H1 (cell line): ENCODE results near the gene ZNF532. TPM values are rescaled to one million over a fixed set of nuclear protein-coding genes. Genes with fewer than 3 reads are reported as not detected.

Experiments used
- CBX5 ChIP-seq: fragments of 300-800, 300-1000 bp; sonication (generic); IDR thresholded peaks from 2 replicates; pipeline ENCODE4 v1.7.1; 2016; ENCODE audit warnings: antibody characterized with exemption, low read length, low read depth
- CHD7 ChIP-seq: fragments of 300-600 bp; sonication (generic); IDR thresholded peaks from 2 replicates; pipeline ENCODE4 v1.7.1; 2012; ENCODE audit warnings: low read length, moderate library complexity, mild to moderate bottlenecking, inconsistent platforms; ENCODE audit not compliant: insufficient replicate concordance
- POLR2A ChIP-seq, 2 experiments: IDR thresholded peaks; 1 replicate in 1 of 2; 2 replicates in 1 of 2; pipeline ENCODE4 v1.6.1; 2011; ENCODE audit warnings: low read depth in 2 of 2, low read length in 2 of 2, mild to moderate bottlenecking in 2 of 2; ENCODE audit errors: control extremely low read depth in 1 of 2
- polyA plus RNA-seq, 7 experiments: library from polyadenylated mRNA; depleted of rRNA in 3 of 7; stranded (reverse) in 5 of 7; unstranded in 2 of 7; fragments of >200 nt in 5 of 7; fragments of 200-250 nt in 2 of 7; gene quantifications; 1 replicate in 5 of 7; 2 replicates in 1 of 7; 4 replicates in 1 of 7; pipeline versions ENCODE4 v1.2.1 to v1.2.3, GENCODE V29; 2011 to 2013; ENCODE audit warnings: missing spikeins in 2 of 7, mixed read lengths in 2 of 7
- total RNA-seq: library from RNA; stranded (reverse); fragmentation: NEBNext Ultra II Directional; extraction: Animal tissue kit (Norgen Biotek cat#: 25700); gene quantifications from 2 replicates; pipeline ENCODE4 v1.2.1, GENCODE V29; 2021

ZNF532 gene
- total and polyA plus RNA-seq, 2 of the 8 experiments (the other 6 are each of a cell fraction or from before 2014, with no cell fraction given), result 143 to 240 TPM

DNA sequence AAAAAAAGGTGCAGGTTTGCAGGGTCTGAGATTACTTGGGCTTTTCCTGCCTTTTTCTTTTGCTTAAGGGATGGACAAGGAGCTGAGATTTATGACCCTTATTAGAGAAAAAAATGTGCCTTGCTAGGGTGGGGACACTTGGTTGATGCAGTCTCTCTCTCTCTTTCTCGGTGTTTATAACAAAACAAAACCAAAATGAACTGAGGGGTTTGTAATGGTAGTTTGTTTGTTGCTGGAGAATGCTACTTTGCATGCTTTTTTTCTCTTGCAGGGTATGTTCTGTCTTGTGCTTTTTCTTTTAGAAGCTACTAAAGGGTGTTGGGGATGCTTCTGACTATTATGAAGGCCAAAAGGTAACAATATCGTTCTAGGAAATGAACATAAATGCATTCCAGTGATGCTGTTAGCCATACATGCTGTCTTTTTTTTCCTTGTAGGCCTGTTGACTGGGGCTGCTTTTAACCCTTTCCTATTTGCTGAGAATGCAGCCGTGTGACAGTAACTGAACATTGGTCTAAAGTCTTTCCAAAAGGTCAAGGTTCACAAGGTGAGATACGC lies 435 bp downstream of the ZNF532 start (continued):
- TF ChIP-seq CBX5 (no peak), CHD7 (no peak), POLR2A (IDR thresholded peaks at IDR 0.05; ENCODE audit: control extremely low read depth in 1 of 2, low read depth in 2 of 2, low read length in 2 of 2) (no peak)
- TF ChIP-seq, all 59 proteins: peak for 0
